Tibial artery (tissue), 4 donors: ENCODE results near the gene MTERF1.
"Not testable (repeated sequence)": the region's sequence is repeated elsewhere in the genome, so short reads cannot be mapped to it uniquely, and the experiment has no call there.

ENCODE experiments used
- DNase-seq, 2 donors: peaks; one replicate each; pipeline ENCODE4 v3.0.0-alpha.2; 2019
- H3K27ac ChIP-seq, 2 donors: fragments of 200-600 bp; sonication (generic) in 1 of 2; 1 replicate in 1 of 2; 2 replicates in 1 of 2; pipeline ENCODE4 v1.5.1; 2018 to 2019; ENCODE audit warnings: mild to moderate bottlenecking in 1 of 2
- H3K27me3 ChIP-seq, 2 donors: fragments of 200-600 bp; sonication (generic) in 1 of 2; one replicate each; pipeline versions ENCODE4 v1.5.1 to v1.6.0; 2016 to 2019
- H3K36me3 ChIP-seq, 3 donors: fragments of 200-600 bp; sonication (generic) in 2 of 3; one replicate each; pipeline ENCODE4 v1.5.1; 2016 to 2019; ENCODE audit warnings: mild to moderate bottlenecking in 2 of 3
- H3K4me1 ChIP-seq, 4 donors: fragments of 200-600 bp; sonication (generic) in 2 of 4; 1 replicate in 3 of 4; 2 replicates in 1 of 4; pipeline ENCODE4 v1.5.1; 2016 to 2019
- H3K4me3 ChIP-seq, 2 donors: fragments of 200-600 bp; sonication (generic) in 1 of 2; 1 replicate in 1 of 2; 2 replicates in 1 of 2; pipeline ENCODE4 v1.5.1; 2018 to 2019; ENCODE audit warnings: mild to moderate bottlenecking in 2 of 2
- H3K9me3 ChIP-seq, 3 donors: fragments of 200-600 bp; sonication (generic) in 1 of 3; one replicate each; pipeline ENCODE4 v1.5.1; 2016 to 2019
- CTCF ChIP-seq, 2 experiments: fragments of 200-600 bp in 1 of 2; fragments of 450-650 bp in 1 of 2; IDR thresholded peaks; one replicate each; pipeline ENCODE4 v1.5.1; 2017 to 2019; ENCODE audit warnings: antibody characterized with exemption in 2 of 2, mild to moderate bottlenecking in 1 of 2, moderate library complexity in 1 of 2
- intact Hi-C: fragments of 100-400 bp; cut with DNase I; formaldehyde crosslinking; loops from one replicate; pipeline ENCODE4 v1.15.0; 2023; ENCODE audit warnings: low total_unique reads

MTERF1 gene

DNA sequence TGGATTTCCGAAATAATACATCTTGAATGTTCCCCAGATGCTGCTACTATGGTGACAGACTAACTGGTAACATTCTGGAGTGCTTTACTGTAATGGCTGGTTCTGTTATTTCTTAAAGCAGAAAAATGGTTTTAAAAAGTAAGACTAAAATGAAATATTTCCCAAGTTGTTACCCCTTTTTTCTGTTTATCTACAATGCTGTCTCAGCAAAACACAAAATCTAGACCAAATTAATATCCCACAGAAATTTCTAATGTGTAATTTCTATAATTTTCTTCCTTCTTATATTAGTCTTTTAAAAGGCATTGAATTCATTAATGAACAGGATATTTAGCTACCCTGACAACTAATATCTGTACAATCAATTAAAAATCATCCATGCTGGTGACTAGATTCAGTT, 19.1 kb upstream of the MTERF1 start:
- H3K9me3 ChIP-seq, result no peaks in the 10 kb centered on the region
- no peak overlapping the region for H3K4me3 ChIP-seq
- intact Hi-C loops, result no loop called here
- H3K27me3 ChIP-seq, result no peaks in the 10 kb centered on the region
- H3K36me3 ChIP-seq, result no peaks in the 10 kb centered on the region
- H3K4me1 ChIP-seq, result no peaks in the 10 kb centered on the region
- no peak for DNase-seq
- no peak for TF ChIP-seq CTCF (IDR thresholded peaks at IDR 0.05)
- no peak overlapping the region for H3K27ac ChIP-seq

DNA sequence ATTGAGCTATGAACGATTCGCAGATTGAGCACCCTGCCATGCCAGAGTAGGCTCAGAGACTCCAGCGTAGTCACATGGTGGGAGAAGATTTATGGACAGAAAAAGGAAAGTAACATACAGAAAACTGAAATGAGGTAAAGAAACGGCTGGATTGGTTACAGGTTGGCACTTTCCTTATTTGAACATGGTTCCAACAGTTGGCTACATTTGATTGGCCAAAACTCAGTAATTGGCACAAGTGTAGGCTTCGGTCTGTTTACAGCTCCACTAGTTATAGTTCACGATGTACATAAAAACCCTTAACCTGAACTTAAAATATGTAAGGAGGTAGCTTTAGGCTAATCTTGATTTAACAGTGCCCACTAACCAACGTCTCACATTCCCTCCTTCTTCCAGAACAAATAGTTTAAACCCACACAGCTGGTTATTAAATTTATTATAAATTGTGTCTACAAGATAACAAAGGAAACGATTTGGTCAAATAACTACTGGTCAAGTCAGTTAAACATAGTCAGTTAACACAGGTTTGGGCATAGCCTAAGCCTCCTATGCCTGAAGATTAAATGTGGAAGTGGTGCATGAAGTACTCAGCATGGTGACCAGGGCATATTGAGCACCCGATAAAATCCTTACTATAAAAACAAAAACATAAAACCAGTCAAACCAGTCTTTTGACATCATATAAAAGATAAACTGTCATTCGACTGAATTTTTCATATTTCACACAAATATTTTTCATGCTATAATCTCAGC, 17.9 kb upstream of the MTERF1 start:
- no peak overlapping the region for H3K4me3 ChIP-seq
- H3K27ac ChIP-seq, result no peak overlapping the region
- no peaks in the 10 kb centered on the region for H3K4me1 ChIP-seq
- TF ChIP-seq CTCF (IDR thresholded peaks at IDR 0.05), result no peak
- intact Hi-C loops, result no loop called here
- H3K9me3 ChIP-seq, result no peaks in the 10 kb centered on the region
- DNase-seq, result no peak
- no peaks in the 10 kb centered on the region for H3K36me3 ChIP-seq
- no peaks in the 10 kb centered on the region for H3K27me3 ChIP-seq

GRCh38 chr7:91894781-91895480, 14.4 kb upstream of the MTERF1 start:
- Histone ChIP-seq H3K27ac (no peak overlapping the region), H3K36me3 (no peaks in the 10 kb centered on the region), H3K4me1 (no peaks in the 10 kb centered on the region), H3K27me3 (peaks cover 0 to 2% of the 10 kb centered on the region in 2 donors), H3K4me3 (no peak overlapping the region), H3K9me3 (no peaks in the 10 kb centered on the region)
- DNase-seq, result no peak
- intact Hi-C loops, result no loop called here
- TF ChIP-seq CTCF (IDR thresholded peaks at IDR 0.05), result no peak

- DNase-seq, H3K9me3 ChIP-seq, H3K27ac ChIP-seq, intact Hi-C loops, H3K4me1 ChIP-seq, H3K27me3 ChIP-seq, H3K36me3 ChIP-seq, H3K4me3 ChIP-seq: not testable (repeated sequence)
These were observed 13.2 kb upstream of the MTERF1 start for GRCh38 chr7:91893699-91894098.

DNA sequence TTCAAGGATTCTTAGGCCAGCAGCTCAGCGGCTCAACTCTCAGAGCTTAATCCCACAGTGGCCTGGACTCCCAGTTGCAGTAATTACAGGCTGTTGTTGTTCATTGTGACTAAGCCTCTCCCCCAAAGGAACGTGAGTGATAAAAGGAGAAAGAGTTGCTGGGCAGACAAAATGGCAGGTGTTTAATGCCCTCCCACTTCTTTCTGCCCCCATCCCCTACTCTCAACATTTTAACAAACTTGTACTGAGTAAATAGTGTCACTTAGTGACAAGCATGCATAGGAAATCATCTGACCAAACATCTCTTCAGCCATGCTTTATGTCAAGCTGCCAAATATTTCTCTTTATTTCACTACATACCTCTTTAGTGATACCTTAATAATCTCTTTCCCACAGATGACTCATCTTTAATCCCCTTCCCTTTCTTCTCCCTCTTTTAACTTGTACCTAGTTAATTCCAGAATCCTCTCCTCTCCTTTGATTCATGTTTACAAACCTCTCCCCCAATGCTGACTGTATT, 12.4 kb upstream of the MTERF1 start:
- H3K36me3 ChIP-seq, result no peaks in the 10 kb centered on the region
- no peak overlapping the region for H3K4me3 ChIP-seq
- H3K27me3 ChIP-seq, result peaks cover 0 to 2% of the 10 kb centered on the region in 2 donors
- intact Hi-C loops, result no loop called here
- no peak for DNase-seq
- H3K27ac ChIP-seq, result no peak overlapping the region
- H3K4me1 ChIP-seq, result no peaks in the 10 kb centered on the region
- H3K9me3 ChIP-seq, result no peaks in the 10 kb centered on the region
- TF ChIP-seq CTCF (IDR thresholded peaks at IDR 0.05), result no peak

GRCh38 chr7:91892099-91892705, 11.7 kb upstream of the MTERF1 start:
- no peak for DNase-seq
- Histone ChIP-seq H3K27me3 (peaks cover 0 to 2% of the 10 kb centered on the region in 2 donors), H3K4me3 (no peak overlapping the region), H3K4me1 (no peaks in the 10 kb centered on the region), H3K36me3 (no peaks in the 10 kb centered on the region), H3K27ac (no peak overlapping the region), H3K9me3 (no peaks in the 10 kb centered on the region)
- no peak for TF ChIP-seq CTCF (IDR thresholded peaks at IDR 0.05)
- intact Hi-C loops, result no loop called here

DNA sequence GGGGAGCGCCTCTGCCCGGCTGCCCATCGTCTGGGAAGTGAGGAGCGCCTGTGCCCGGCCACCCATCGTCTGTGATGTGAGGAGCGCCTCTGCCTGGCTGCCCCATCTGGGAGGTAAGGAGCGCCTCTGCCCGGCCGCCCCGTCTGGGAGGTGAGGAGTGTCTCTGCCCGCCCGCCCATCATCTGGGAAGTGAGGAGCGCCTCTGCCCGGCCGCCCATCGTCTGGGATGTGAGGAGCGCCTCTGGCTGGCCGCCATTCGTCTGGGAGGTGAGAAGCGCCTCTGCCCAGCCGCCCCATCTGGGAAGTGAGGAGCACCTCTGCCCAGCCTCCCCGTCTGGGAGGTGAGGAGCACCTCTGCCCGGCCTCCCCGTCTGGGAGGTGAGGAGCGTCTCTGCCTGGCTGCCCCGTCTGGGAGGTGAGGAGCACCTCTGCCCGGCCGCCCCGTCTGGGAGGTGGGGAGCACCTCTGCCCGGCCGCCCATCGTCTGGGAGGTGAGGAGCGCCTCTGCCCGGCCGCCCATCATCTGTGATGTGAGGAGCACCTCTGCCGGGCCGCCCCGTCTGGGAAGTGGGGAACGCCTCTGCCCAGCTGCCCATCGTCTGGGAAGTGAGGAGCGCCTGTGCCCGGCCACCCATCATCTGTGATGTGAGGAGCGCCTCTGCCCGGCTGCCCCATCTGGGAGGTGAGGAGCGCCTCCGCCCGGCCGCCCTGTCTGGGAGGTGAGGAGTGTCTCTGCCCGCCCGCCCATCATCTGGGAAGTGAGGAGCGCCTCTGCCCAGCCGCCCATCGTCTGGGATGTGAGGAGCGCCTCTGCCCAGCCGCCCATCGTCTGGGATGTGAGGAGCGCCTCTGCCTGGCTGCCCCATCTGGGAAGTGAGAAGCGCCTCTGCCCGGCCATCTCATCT, 8.0 kb upstream of the MTERF1 start:
- H3K9me3 ChIP-seq, H3K27ac ChIP-seq, H3K36me3 ChIP-seq, DNase-seq, H3K4me1 ChIP-seq, H3K4me3 ChIP-seq, intact Hi-C loops, H3K27me3 ChIP-seq: not testable (repeated sequence)
